HCT116 (cell line): ENCODE results near the gene FRAT2. TPM values are rescaled to one million over a fixed set of nuclear protein-coding genes. Genes with fewer than 3 reads are reported as not detected.

Experiments used
- ATAC-seq: fragments of 200-7000 bp; cut with Tn5 transposase; 2 replicates; pipeline ENCODE4 v1.9.1; 2020; ENCODE audit warnings: mild to moderate bottlenecking, moderate library complexity
- BruUV-seq: library from RNA; stranded (reverse); fragments of 400-500 nt; replicated peaks from 2 replicates; lab custom pipeline; 2021; lab: Mats Ljungman, UMichigan
- CTCF ChIA-PET: fragments of 300-600 bp; sonication (Branson Sonifier 250); formaldehyde crosslinking; loops from one replicate; lab custom pipeline; 2021; ENCODE audit warnings: antibody characterized with exemption; lab: Charles Lee
- POLR2A ChIA-PET: fragments of 300-600, 350-600 bp; sonication (Branson Sonifier 250); formaldehyde crosslinking; loops from one replicate; lab custom pipeline; 2021; ENCODE audit warnings: antibody characterized with exemption; lab: Charles Lee
- RAD21 ChIA-PET, 2 experiments: fragments of 300-600 bp; sonication (Branson Sonifier 250); formaldehyde crosslinking; loops; one replicate each; lab custom pipeline; 2023; ENCODE audit warnings: low total read pairs in 2 of 2; ENCODE audit not compliant: uncharacterized antibody in 2 of 2, unreplicated experiment in 2 of 2, low non-redundant PET in 1 of 2; lab: Charles Lee
- DNase-seq: peaks from one replicate; pipeline ENCODE4 v3.0.0-alpha.2; 2010; ENCODE audit warnings: low read depth, low spot score
- H2AFZ ChIP-seq: fragments of 200-600 bp; shearing (Covaris generic), sonication (generic); 2 replicates; pipeline ENCODE4 v1.6.1; 2017; ENCODE audit warnings: low read depth, mixed run types, mixed read lengths, antibody characterized with exemption, low read length; ENCODE audit not compliant: poor library complexity, severe bottlenecking
- H3K27ac ChIP-seq: 2 replicates; pipeline ENCODE4 v1.5.1; 2012; ENCODE audit warnings: low read depth, low read length
- H3K27me3 ChIP-seq: fragments of 200-600 bp; sonication (generic); 2 replicates; pipeline ENCODE4 v1.6.1; 2016; ENCODE audit warnings: mixed run types, low read length, mixed read lengths; ENCODE audit not compliant: insufficient read depth
- H3K36me3 ChIP-seq, 2 experiments: fragments of 200-500 bp in 1 of 2; fragments of 200-600 bp in 1 of 2; sonication (Bioruptor generic) in 1 of 2; sonication (generic) in 1 of 2; 2 replicates each; pipeline versions ENCODE4 v1.5.1 to v1.6.1; 2014 to 2016; ENCODE audit warnings: low read length in 2 of 2, inconsistent platforms in 1 of 2, mixed read lengths in 1 of 2, mixed run types in 1 of 2; ENCODE audit not compliant: insufficient read depth in 2 of 2, control insufficient read depth in 1 of 2
- H3K4me1 ChIP-seq, 2 experiments: fragments of 200-600 bp in 1 of 2; sonication (generic) in 1 of 2; 2 replicates each; pipeline versions ENCODE4 v1.5.1 to v1.6.1; 2012 to 2017; ENCODE audit warnings: low read length in 2 of 2, inconsistent platforms in 1 of 2, mild to moderate bottlenecking in 1 of 2, mixed read lengths in 1 of 2, mixed run types in 1 of 2, moderate library complexity in 1 of 2; ENCODE audit not compliant: insufficient read depth in 2 of 2, control insufficient read depth in 1 of 2
- H3K4me2 ChIP-seq: fragments of 200-600 bp; sonication (generic); 2 replicates; pipeline ENCODE4 v1.6.1; 2017; ENCODE audit warnings: mixed run types, low read length, mixed read lengths
- H3K4me3 ChIP-seq, 2 experiments: fragments of 200-600 bp in 1 of 2; sonication (generic) in 1 of 2; replicated peaks in 1 of 2; 2 replicates each; pipeline ENCODE4 v1.5.1; 2011 to 2016; ENCODE audit warnings: low read length in 2 of 2, control low read depth in 1 of 2, low read depth in 1 of 2, mild to moderate bottlenecking in 1 of 2, mixed read lengths in 1 of 2, mixed run types in 1 of 2
- H3K79me2 ChIP-seq: fragments of 200-600 bp; sonication (generic); 2 replicates; pipeline ENCODE4 v1.6.1; 2017; ENCODE audit warnings: mild to moderate bottlenecking, mixed run types, low read length, moderate library complexity, mixed read lengths; ENCODE audit not compliant: insufficient read depth
- H3K9ac ChIP-seq: fragments of 200-600 bp; sonication (generic); 2 replicates; pipeline ENCODE4 v1.6.1; 2016; ENCODE audit warnings: low read length, mixed read lengths
- H3K9me2 ChIP-seq: fragments of 200-600 bp; sonication (generic), shearing (Covaris generic); 2 replicates; pipeline ENCODE4 v1.6.1; 2017; ENCODE audit warnings: mixed run types, mild to moderate bottlenecking, moderate library complexity; ENCODE audit not compliant: insufficient read depth
- H3K9me3 ChIP-seq, 2 experiments: fragments of 200-500 bp in 1 of 2; fragments of 200-600 bp in 1 of 2; sonication (Bioruptor generic) in 1 of 2; sonication (generic) in 1 of 2; 2 replicates each; pipeline ENCODE4 v1.6.1; 2014 to 2017; ENCODE audit warnings: low read length in 2 of 2, mixed read lengths in 2 of 2, inconsistent platforms in 1 of 2, low read depth in 1 of 2, mild to moderate bottlenecking in 1 of 2, mixed run types in 1 of 2, moderate library complexity in 1 of 2; ENCODE audit not compliant: control insufficient read depth in 1 of 2, insufficient read depth in 1 of 2
- H4K20me1 ChIP-seq: fragments of 200-600 bp; sonication (generic), shearing (Covaris generic); 2 replicates; pipeline ENCODE4 v1.6.1; 2017; ENCODE audit warnings: mixed run types, mild to moderate bottlenecking, moderate library complexity; ENCODE audit not compliant: insufficient read depth
- CBX3 ChIP-seq: IDR thresholded peaks from 2 replicates; pipeline ENCODE4 v1.6.1; 2012; ENCODE audit warnings: low read depth
- EGR1 ChIP-seq: IDR thresholded peaks from 2 replicates; pipeline ENCODE4 v1.6.1; 2012; ENCODE audit warnings: low read depth
- EZH2 ChIP-seq: fragments of 200-600 bp; sonication (generic); IDR thresholded peaks from 2 replicates; pipeline ENCODE4 v1.6.1; 2017; ENCODE audit warnings: antibody characterized with exemption, mixed run types
- EZH2phosphoT487 ChIP-seq: fragments of 200-600 bp; IDR thresholded peaks from 2 replicates; pipeline ENCODE4 v1.6.1; 2018; ENCODE audit warnings: antibody characterized with exemption, borderline replicate concordance
- FOSL1 ChIP-seq: IDR thresholded peaks from 2 replicates; pipeline ENCODE4 v1.6.1; 2012; ENCODE audit warnings: low read depth
- JUND ChIP-seq: IDR thresholded peaks from 2 replicates; pipeline ENCODE4 v1.6.1; 2012
- POLR2A ChIP-seq: IDR thresholded peaks from 2 replicates; pipeline ENCODE4 v1.7.0; 2011; ENCODE audit warnings: borderline replicate concordance; ENCODE audit not compliant: insufficient read depth, insufficient read length; ENCODE audit errors: extremely low read depth
- POLR2AphosphoS5 ChIP-seq: IDR thresholded peaks from 2 replicates; pipeline ENCODE4 v1.6.1; 2011; ENCODE audit warnings: mild to moderate bottlenecking, low read depth, low read length, moderate library complexity
- SIN3A ChIP-seq: IDR thresholded peaks from 2 replicates; pipeline ENCODE4 v1.6.1; 2012; ENCODE audit warnings: low read depth
- SP1 ChIP-seq: IDR thresholded peaks from 2 replicates; pipeline ENCODE4 v1.6.1; 2012; ENCODE audit warnings: low read depth
- SRF ChIP-seq: IDR thresholded peaks from 2 replicates; pipeline ENCODE4 v1.6.1; 2012; ENCODE audit warnings: low read depth
- TCF7L2 ChIP-seq: IDR thresholded peaks from 2 replicates; pipeline ENCODE4 v1.7.0; 2011; ENCODE audit warnings: borderline replicate concordance, inconsistent platforms; ENCODE audit not compliant: insufficient read depth, insufficient read length; ENCODE audit errors: extremely low read depth
- YY1 ChIP-seq: IDR thresholded peaks from 2 replicates; pipeline ENCODE4 v1.6.1; 2011; ENCODE audit warnings: low read length, low read depth, moderate library complexity, mild to moderate bottlenecking; ENCODE audit not compliant: insufficient replicate concordance; ENCODE audit errors: extremely low read depth
- ZFX ChIP-seq: fragments of 450-650 bp; IDR thresholded peaks from 2 replicates; pipeline ENCODE4 v1.6.1; 2017
- ZNF274 ChIP-seq: fragments of 200-500 bp; sonication (Bioruptor generic); IDR thresholded peaks from 2 replicates; pipeline ENCODE4 v1.6.1; 2014; ENCODE audit warnings: mild to moderate bottlenecking, low read depth, low read length, inconsistent platforms
- intact Hi-C: fragments of 100-400 bp; cut with micrococcal nuclease; formaldehyde crosslinking; loops from 2 replicates; pipeline ENCODE4 v1.10.0; 2022
- total RNA-seq: library from RNA; stranded (reverse); gene quantifications from one replicate; pipeline ENCODE4 v1.2.1, GENCODE V29; 2021; ENCODE audit not compliant: unreplicated experiment
- TF ChIP-seq, protein P1 (sequence below): IDR thresholded peaks from 2 replicates; pipeline ENCODE4 v1.6.1; 2012; ENCODE audit warnings: low read depth
- TF ChIP-seq, protein P2 (sequence below), 3 experiments: fragments of 200-600 bp in 1 of 3; sonication (generic) in 1 of 3; IDR thresholded peaks in 2 of 3; conservative IDR thresholded peaks in 1 of 3; 2 replicates each; pipeline ENCODE4 v1.5.1; 2012 to 2017; ENCODE audit warnings: low read depth in 2 of 3, low read length in 2 of 3, antibody characterized with exemption in 1 of 3, borderline replicate concordance in 1 of 3, control low read depth in 1 of 3, mild to moderate bottlenecking in 1 of 3, mixed read lengths in 1 of 3, mixed run types in 1 of 3, moderate library complexity in 1 of 3; ENCODE audit not compliant: insufficient read depth in 1 of 3
- TF ChIP-seq, protein P3 (sequence below): IDR thresholded peaks from 2 replicates; pipeline ENCODE4 v1.6.1; 2012
- TF ChIP-seq, protein P4 (sequence below): IDR thresholded peaks from 2 replicates; pipeline ENCODE4 v1.6.1; 2012

The FRAT2 gene
- total RNA-seq, 1 experiment from 2014 or later, result 10.7 TPM

DNA sequence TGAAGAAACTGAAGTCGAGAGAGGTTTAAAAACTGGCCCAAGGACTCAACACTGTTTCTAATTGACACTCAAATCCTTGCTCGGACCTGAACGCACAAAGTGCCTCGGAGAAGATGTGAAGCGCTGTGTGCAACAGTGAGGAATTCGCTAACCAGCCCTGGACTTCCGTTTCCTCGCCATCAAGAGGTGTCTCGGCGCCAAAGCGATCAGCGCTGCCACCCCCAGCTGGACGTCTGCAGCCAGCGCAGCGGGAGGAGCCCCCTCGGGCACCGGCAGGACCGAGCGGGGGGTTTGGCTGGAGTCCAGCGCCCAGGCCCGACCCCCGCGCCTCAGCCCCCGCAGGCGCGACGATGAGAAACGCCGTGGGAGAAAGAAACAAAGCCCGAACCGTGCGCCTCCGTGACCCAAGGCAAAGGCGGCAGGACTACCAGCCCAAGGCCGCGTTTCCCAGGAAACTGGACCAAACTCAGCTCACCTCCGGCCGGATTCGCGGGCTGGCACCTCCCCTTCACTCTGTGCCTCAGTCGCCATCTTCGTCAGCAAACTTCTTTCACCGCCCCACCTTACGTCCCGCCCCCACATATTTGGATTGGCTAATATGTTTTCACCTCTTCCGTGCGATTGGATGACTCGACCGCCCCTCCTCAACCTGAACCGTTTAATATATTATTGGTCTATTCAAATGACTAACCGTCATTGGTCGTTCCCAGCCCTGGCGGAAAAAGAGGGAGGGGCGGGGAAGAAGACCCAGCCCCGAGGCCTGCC is 42.2 kb downstream of the FRAT2 start, which contains the start of gene ARHGAP19:
ARHGAP19 (minus strand) TSS at position 541 of the 765 bp plus-strand sequence; CDS start at position 531, 10 bp downstream.
- ChIA-PET RAD21 (no interaction called here), POLR2A (interaction anchor here (1.4 kb wide), 1 partner anchor 10 kb away, joined by 3 read pairs; no protein-coding TSS in a partner anchor), CTCF (interaction anchor here (3.1 kb wide), 1 partner anchor 14 kb away, joined by 15 read pairs; no protein-coding TSS in a partner anchor)
- Histone ChIP-seq H3K27me3 (no peaks in the 10 kb centered on the region), H3K9ac (peak within 1 kb of the TSS; percentile 83), H3K36me3 (no peaks in the 10 kb centered on the region; a peak in 1 of 4 replicates), H3K4me1 (peaks cover 3 to 11% of the 10 kb centered on the region in 2 experiments; a peak in 2 of 4 replicates), H2AFZ (peak within 1 kb of the TSS; percentile 82), H3K79me2 (peaks cover 32% of the 10 kb centered on the region), H3K9me2 (no peaks in the 10 kb centered on the region), H3K4me3 (peak within 1 kb of the TSS; percentile 70 to 74), H3K4me2 (peak within 1 kb of the TSS; percentile 81), H3K9me3 (no peaks in the 10 kb centered on the region), H4K20me1 (no peaks in the 10 kb centered on the region), H3K27ac (peak within 1 kb of the TSS; percentile 92)
- TSS peak; percentile 82 for BruUV-seq
- DNase-seq (peak; percentile 98), ATAC-seq (peak; percentile 96)
- TF ChIP-seq EZH2 (no peak), ZFX (peak; percentile 90), EZH2phosphoT487 (no peak), TCF7L2 (no peak), CBX3 (no peak), JUND (no peak), YY1 (peak; percentile 87), SIN3A (peak; percentile 84; the same call in 1 of the 2 replicates), FOSL1 (no peak), ZNF274 (no peak), POLR2AphosphoS5 (peak; percentile 90), POLR2A (peak; percentile 58), EGR1 (peak; percentile 86), SP1 (peak; percentile 98), SRF (no peak; the same call in 1 of the 2 replicates)
- TF ChIP-seq, protein P1, sequence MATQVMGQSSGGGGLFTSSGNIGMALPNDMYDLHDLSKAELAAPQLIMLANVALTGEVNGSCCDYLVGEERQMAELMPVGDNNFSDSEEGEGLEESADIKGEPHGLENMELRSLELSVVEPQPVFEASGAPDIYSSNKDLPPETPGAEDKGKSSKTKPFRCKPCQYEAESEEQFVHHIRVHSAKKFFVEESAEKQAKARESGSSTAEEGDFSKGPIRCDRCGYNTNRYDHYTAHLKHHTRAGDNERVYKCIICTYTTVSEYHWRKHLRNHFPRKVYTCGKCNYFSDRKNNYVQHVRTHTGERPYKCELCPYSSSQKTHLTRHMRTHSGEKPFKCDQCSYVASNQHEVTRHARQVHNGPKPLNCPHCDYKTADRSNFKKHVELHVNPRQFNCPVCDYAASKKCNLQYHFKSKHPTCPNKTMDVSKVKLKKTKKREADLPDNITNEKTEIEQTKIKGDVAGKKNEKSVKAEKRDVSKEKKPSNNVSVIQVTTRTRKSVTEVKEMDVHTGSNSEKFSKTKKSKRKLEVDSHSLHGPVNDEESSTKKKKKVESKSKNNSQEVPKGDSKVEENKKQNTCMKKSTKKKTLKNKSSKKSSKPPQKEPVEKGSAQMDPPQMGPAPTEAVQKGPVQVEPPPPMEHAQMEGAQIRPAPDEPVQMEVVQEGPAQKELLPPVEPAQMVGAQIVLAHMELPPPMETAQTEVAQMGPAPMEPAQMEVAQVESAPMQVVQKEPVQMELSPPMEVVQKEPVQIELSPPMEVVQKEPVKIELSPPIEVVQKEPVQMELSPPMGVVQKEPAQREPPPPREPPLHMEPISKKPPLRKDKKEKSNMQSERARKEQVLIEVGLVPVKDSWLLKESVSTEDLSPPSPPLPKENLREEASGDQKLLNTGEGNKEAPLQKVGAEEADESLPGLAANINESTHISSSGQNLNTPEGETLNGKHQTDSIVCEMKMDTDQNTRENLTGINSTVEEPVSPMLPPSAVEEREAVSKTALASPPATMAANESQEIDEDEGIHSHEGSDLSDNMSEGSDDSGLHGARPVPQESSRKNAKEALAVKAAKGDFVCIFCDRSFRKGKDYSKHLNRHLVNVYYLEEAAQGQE, result no peak
- TF ChIP-seq, protein P2, sequence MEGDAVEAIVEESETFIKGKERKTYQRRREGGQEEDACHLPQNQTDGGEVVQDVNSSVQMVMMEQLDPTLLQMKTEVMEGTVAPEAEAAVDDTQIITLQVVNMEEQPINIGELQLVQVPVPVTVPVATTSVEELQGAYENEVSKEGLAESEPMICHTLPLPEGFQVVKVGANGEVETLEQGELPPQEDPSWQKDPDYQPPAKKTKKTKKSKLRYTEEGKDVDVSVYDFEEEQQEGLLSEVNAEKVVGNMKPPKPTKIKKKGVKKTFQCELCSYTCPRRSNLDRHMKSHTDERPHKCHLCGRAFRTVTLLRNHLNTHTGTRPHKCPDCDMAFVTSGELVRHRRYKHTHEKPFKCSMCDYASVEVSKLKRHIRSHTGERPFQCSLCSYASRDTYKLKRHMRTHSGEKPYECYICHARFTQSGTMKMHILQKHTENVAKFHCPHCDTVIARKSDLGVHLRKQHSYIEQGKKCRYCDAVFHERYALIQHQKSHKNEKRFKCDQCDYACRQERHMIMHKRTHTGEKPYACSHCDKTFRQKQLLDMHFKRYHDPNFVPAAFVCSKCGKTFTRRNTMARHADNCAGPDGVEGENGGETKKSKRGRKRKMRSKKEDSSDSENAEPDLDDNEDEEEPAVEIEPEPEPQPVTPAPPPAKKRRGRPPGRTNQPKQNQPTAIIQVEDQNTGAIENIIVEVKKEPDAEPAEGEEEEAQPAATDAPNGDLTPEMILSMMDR (IDR thresholded peaks at IDR 0.05 in 2 of 3, conservative IDR thresholded peaks at IDR 0.05 in 1 of 3; ENCODE audit: borderline replicate concordance in 1 of 3, insufficient read depth in 1 of 3, low read depth in 2 of 3, low read length in 2 of 3), result peak in 2 of 3 experiments; percentile 24 to 25; a peak in 1 of 6 replicates
- TF ChIP-seq, protein P3, sequence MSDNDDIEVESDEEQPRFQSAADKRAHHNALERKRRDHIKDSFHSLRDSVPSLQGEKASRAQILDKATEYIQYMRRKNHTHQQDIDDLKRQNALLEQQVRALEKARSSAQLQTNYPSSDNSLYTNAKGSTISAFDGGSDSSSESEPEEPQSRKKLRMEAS, result peak; percentile 58; the same call in 1 of the 2 replicates
- TF ChIP-seq, protein P4, sequence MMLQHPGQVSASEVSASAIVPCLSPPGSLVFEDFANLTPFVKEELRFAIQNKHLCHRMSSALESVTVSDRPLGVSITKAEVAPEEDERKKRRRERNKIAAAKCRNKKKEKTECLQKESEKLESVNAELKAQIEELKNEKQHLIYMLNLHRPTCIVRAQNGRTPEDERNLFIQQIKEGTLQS, result no peak
- TF ChIP-seq, all 23 proteins: peak for 9
- intact Hi-C loops, result loop anchor here (2.0 kb wide), 1 partner anchor 27 kb away; the partner anchor contains the start of gene FRAT1
